NCI-H510A treated with DMSO at 0.1 percent for 48 hours (cell line): ENCODE measurements around the gene LMF2.
A peak's percentile ranks its signal among the peaks of the same experiment; 100 is the strongest.

Experiments used
- DNase-seq: peaks from one replicate; lab custom pipeline; 2025; lab: John Stamatoyannopoulos, UW

Gene LMF2

GRCh38 chr22:50483106-50483505, 24.4 kb downstream of the LMF2 start:
- no peak for DNase-seq

- no peak for DNase-seq
These were observed 25.1 kb downstream of the LMF2 start for GRCh38 chr22:50482107-50483074.

GRCh38 chr22:50481440-50482106, 25.9 kb downstream of the LMF2 start, which contains the start of gene ADM2:
ADM2 (plus strand) TSS chr22:50481543; CDS start chr22:50481848, 305 bp downstream.
- DNase-seq, result no peak

- no peak for DNase-seq
These were observed 26.5 kb downstream of the LMF2 start for GRCh38 chr22:50481045-50481439.

GRCh38 chr22:50479721-50480120, 27.8 kb downstream of the LMF2 start:
- DNase-seq, result no peak

GRCh38 chr22:50477923-50478322, 29.6 kb downstream of the LMF2 start:
- DNase-seq, result no peak

GRCh38 chr22:50476868-50477267, 30.6 kb downstream of the LMF2 start:
- DNase-seq, result no peak

- DNase-seq, result no peak
These were observed 31.9 kb downstream of the LMF2 start for GRCh38 chr22:50475652-50476002.

GRCh38 chr22:50474710-50475651, 32.5 kb downstream of the LMF2 start, which contains the start of gene SBF1:
SBF1 (minus strand) TSS chr22:50475035; CDS start chr22:50474840, 195 bp downstream.
- DNase-seq, result peak; percentile 80

GRCh38 chr22:50473855-50474671, 33.4 kb downstream of the LMF2 start:
- DNase-seq, result no peak

- no peak for DNase-seq
These were observed 34.4 kb downstream of the LMF2 start for GRCh38 chr22:50473088-50473487.

- DNase-seq, result no peak
These were observed 35.5 kb downstream of the LMF2 start for GRCh38 chr22:50471962-50472361.

- no peak for DNase-seq
These were observed 36.2 kb downstream of the LMF2 start for GRCh38 chr22:50471197-50471847.

- no peak for DNase-seq
These were observed 37.0 kb downstream of the LMF2 start for GRCh38 chr22:50470491-50470890.

GRCh38 chr22:50469377-50470305, 37.9 kb downstream of the LMF2 start:
- peak; percentile 59 for DNase-seq

- no peak for DNase-seq
These were observed 38.9 kb downstream of the LMF2 start for GRCh38 chr22:50468626-50469025.

GRCh38 chr22:50467773-50468440, 39.6 kb downstream of the LMF2 start:
- no peak for DNase-seq

- no peak for DNase-seq
These were observed 40.2 kb downstream of the LMF2 start for GRCh38 chr22:50467341-50467740.
